HCT116 (cell line): Measurements from ENCODE around the gene MDM4.

ENCODE experiments used
- CTCF ChIP-seq, 3 experiments: fragments of 200-600 bp in 1 of 3; sonication (generic) in 1 of 3; IDR thresholded peaks in 2 of 3; conservative IDR thresholded peaks in 1 of 3; 2 replicates each; pipeline ENCODE4 v1.5.1; 2012 to 2017; ENCODE audit warnings: low read depth in 2 of 3, low read length in 2 of 3, antibody characterized with exemption in 1 of 3, borderline replicate concordance in 1 of 3, control low read depth in 1 of 3, mild to moderate bottlenecking in 1 of 3, mixed read lengths in 1 of 3, mixed run types in 1 of 3, moderate library complexity in 1 of 3; ENCODE audit not compliant: insufficient read depth in 1 of 3
- EZH2 ChIP-seq: fragments of 200-600 bp; sonication (generic); IDR thresholded peaks from 2 replicates; pipeline ENCODE4 v1.6.1; 2017; ENCODE audit warnings: antibody characterized with exemption, mixed run types
- MAX ChIP-seq: IDR thresholded peaks from 2 replicates; pipeline ENCODE4 v1.6.1; 2012
- POLR2A ChIP-seq: IDR thresholded peaks from 2 replicates; pipeline ENCODE4 v1.7.0; 2011; ENCODE audit warnings: borderline replicate concordance; ENCODE audit not compliant: insufficient read depth, insufficient read length; ENCODE audit errors: extremely low read depth
- REST ChIP-seq: IDR thresholded peaks from 2 replicates; pipeline ENCODE4 v1.6.1; 2012; ENCODE audit warnings: low read depth
- SP1 ChIP-seq: IDR thresholded peaks from 2 replicates; pipeline ENCODE4 v1.6.1; 2012; ENCODE audit warnings: low read depth
- ZNF274 ChIP-seq: fragments of 200-500 bp; sonication (Bioruptor generic); IDR thresholded peaks from 2 replicates; pipeline ENCODE4 v1.6.1; 2014; ENCODE audit warnings: mild to moderate bottlenecking, low read depth, low read length, inconsistent platforms

- TF ChIP-seq MAX (no peak), POLR2A (no peak), SP1 (no peak), REST (no peak), CTCF (IDR thresholded peaks at IDR 0.05 in 2 of 3, conservative IDR thresholded peaks at IDR 0.05 in 1 of 3; ENCODE audit: borderline replicate concordance in 1 of 3, insufficient read depth in 1 of 3, low read depth in 2 of 3, low read length in 2 of 3) (no peak), EZH2 (no peak), ZNF274 (no peak)
These were observed 62.9 kb downstream of the MDM4 start for GRCh38 chr1:204578867-204579664.
